Uterus (tissue), 4 donors: ENCODE measurements around the gene PIK3C2G. TPM values are rescaled to one million over a fixed set of nuclear protein-coding genes. Genes with fewer than 3 reads are reported as not detected.

Experiments used
- DNase-seq, 2 donors: peaks; one replicate each; pipeline ENCODE4 v3.0.0-alpha.2; 2019 to 2020
- H3K27ac ChIP-seq, 2 donors: fragments of 200-600 bp; sonication (generic); 1 replicate in 1 of 2; 2 replicates in 1 of 2; pipeline ENCODE4 v1.5.1; 2016 to 2018
- H3K27me3 ChIP-seq, 2 donors: fragments of 200-600 bp; sonication (generic); one replicate each; pipeline ENCODE4 v1.5.1; 2018 to 2019; ENCODE audit warnings: control low read depth in 1 of 2
- H3K36me3 ChIP-seq, 2 donors: fragments of 200-600 bp; sonication (generic); one replicate each; pipeline ENCODE4 v1.5.1; 2019; ENCODE audit warnings: control low read depth in 1 of 2
- H3K4me1 ChIP-seq, 2 donors: fragments of 200-600 bp; sonication (generic); one replicate each; pipeline ENCODE4 v1.5.1; 2018 to 2019; ENCODE audit warnings: control low read depth in 1 of 2
- H3K4me3 ChIP-seq, 2 donors: fragments of 200-600 bp; sonication (generic); 1 replicate in 1 of 2; 2 replicates in 1 of 2; pipeline ENCODE4 v1.5.1; 2018 to 2019; ENCODE audit warnings: mild to moderate bottlenecking in 1 of 2
- H3K9me3 ChIP-seq, 2 donors: fragments of 200-600 bp; sonication (generic); one replicate each; pipeline ENCODE4 v1.5.1; 2019; ENCODE audit warnings: control low read depth in 1 of 2
- CTCF ChIP-seq, 4 experiments: fragments of 200-600 bp in 2 of 4; fragments of 450-650 bp in 2 of 4; sonication (generic) in 2 of 4; IDR thresholded peaks; one replicate each; pipeline ENCODE4 v1.5.1; 2016 to 2019; ENCODE audit warnings: antibody characterized with exemption in 4 of 4, mild to moderate bottlenecking in 2 of 4, moderate library complexity in 1 of 4
- POLR2A ChIP-seq, 2 donors: fragments of 450-650 bp; IDR thresholded peaks; one replicate each; pipeline ENCODE4 v1.6.1; 2016; ENCODE audit warnings: antibody characterized with exemption in 2 of 2, mild to moderate bottlenecking in 1 of 2, moderate library complexity in 1 of 2
- intact Hi-C: fragments of 100-400 bp; cut with DNase I; formaldehyde crosslinking; loops from one replicate; pipeline ENCODE4 v1.15.1; 2023; ENCODE audit warnings: low total_unique reads
- total RNA-seq, 4 donors: library from RNA; depleted of rRNA in 3 of 4; stranded (reverse); fragments of >200 nt in 3 of 4; gene quantifications; one replicate each; pipeline versions ENCODE4 v1.1.0 to v1.2.4, GENCODE V29; 2014 to 2023
- donor health status: DM: yes; HTN: yes; CAD: no.

Gene PIK3C2G
- total RNA-seq, 4 donors from 2014 or later, result under 0.01 to 2.2 (median 0.34) TPM; not detected in 1

- no peak overlapping the region for H3K4me3 ChIP-seq
- no peaks in the 10 kb centered on the region for H3K4me1 ChIP-seq
- H3K27ac ChIP-seq, result no peak overlapping the region
- H3K9me3 ChIP-seq, result no peaks in the 10 kb centered on the region
- no peaks in the 10 kb centered on the region for H3K27me3 ChIP-seq
- no peak for TF ChIP-seq POLR2A (IDR thresholded peaks at IDR 0.05)
- TF ChIP-seq CTCF (IDR thresholded peaks at IDR 0.05), result no peak
- H3K36me3 ChIP-seq, result no peaks in the 10 kb centered on the region
- intact Hi-C loops, result no loop called here
- no peak for DNase-seq
Measured at GRCh38 chr12:18327036-18327435, 65.7 kb downstream of the PIK3C2G start.

GRCh38 chr12:18332173-18332572, 70.9 kb downstream of the PIK3C2G start:
- Histone ChIP-seq H3K4me1 (no peaks in the 10 kb centered on the region), H3K9me3 (no peaks in the 10 kb centered on the region), H3K36me3 (no peaks in the 10 kb centered on the region), H3K4me3 (no peak overlapping the region), H3K27ac (no peak overlapping the region), H3K27me3 (no peaks in the 10 kb centered on the region)
- TF ChIP-seq POLR2A (IDR thresholded peaks at IDR 0.05) (no peak), CTCF (IDR thresholded peaks at IDR 0.05) (no peak)
- DNase-seq, result no peak
- intact Hi-C loops, result no loop called here

GRCh38 chr12:18339633-18340032, 78.3 kb downstream of the PIK3C2G start:
- no peaks in the 10 kb centered on the region for H3K9me3 ChIP-seq
- H3K27me3 ChIP-seq, result no peaks in the 10 kb centered on the region
- no peak overlapping the region for H3K4me3 ChIP-seq
- no peaks in the 10 kb centered on the region for H3K4me1 ChIP-seq
- no peak overlapping the region for H3K27ac ChIP-seq
- TF ChIP-seq CTCF (IDR thresholded peaks at IDR 0.05), result no peak
- TF ChIP-seq POLR2A (IDR thresholded peaks at IDR 0.05), result no peak
- DNase-seq, result no peak
- H3K36me3 ChIP-seq, result no peaks in the 10 kb centered on the region
- intact Hi-C loops, result no loop called here

GRCh38 chr12:18340186-18340585, 78.9 kb downstream of the PIK3C2G start:
- Histone ChIP-seq H3K27ac (peak overlapping the region; percentile 24 to 40), H3K9me3 (no peaks in the 10 kb centered on the region), H3K27me3 (no peaks in the 10 kb centered on the region), H3K4me1 (no peaks in the 10 kb centered on the region), H3K4me3 (no peak overlapping the region), H3K36me3 (no peaks in the 10 kb centered on the region)
- DNase-seq, result no peak
- TF ChIP-seq CTCF (IDR thresholded peaks at IDR 0.05) (no peak), POLR2A (IDR thresholded peaks at IDR 0.05) (no peak)
- intact Hi-C loops, result no loop called here

GRCh38 chr12:18340786-18341185, 79.5 kb downstream of the PIK3C2G start:
- intact Hi-C loops, result no loop called here
- no peaks in the 10 kb centered on the region for H3K36me3 ChIP-seq
- H3K4me1 ChIP-seq, result no peaks in the 10 kb centered on the region
- no peak overlapping the region for H3K4me3 ChIP-seq
- H3K9me3 ChIP-seq, result no peaks in the 10 kb centered on the region
- peak overlapping the region; percentile 24 to 40 for H3K27ac ChIP-seq
- TF ChIP-seq POLR2A (IDR thresholded peaks at IDR 0.05), result no peak
- no peak for TF ChIP-seq CTCF (IDR thresholded peaks at IDR 0.05)
- H3K27me3 ChIP-seq, result no peaks in the 10 kb centered on the region
- peak in 1 of 2 donors; percentile 25 for DNase-seq
